Stimulated activated CD4-positive, alpha-beta T cell treated with anti-CD3 and anti-CD28 coated beads, Interleukin-4, amount 100 ng/mL, for 24 hours (primary cell): ENCODE results near the gene CA5A.
"Not testable (repeated sequence)": the region's sequence is repeated elsewhere in the genome, so short reads cannot be mapped to it uniquely, and the experiment has no call there.

Experiments
- DNase-seq: peaks from one replicate; pipeline ENCODE4 v3.0.0-alpha.2; 2020

The CA5A gene

DNA sequence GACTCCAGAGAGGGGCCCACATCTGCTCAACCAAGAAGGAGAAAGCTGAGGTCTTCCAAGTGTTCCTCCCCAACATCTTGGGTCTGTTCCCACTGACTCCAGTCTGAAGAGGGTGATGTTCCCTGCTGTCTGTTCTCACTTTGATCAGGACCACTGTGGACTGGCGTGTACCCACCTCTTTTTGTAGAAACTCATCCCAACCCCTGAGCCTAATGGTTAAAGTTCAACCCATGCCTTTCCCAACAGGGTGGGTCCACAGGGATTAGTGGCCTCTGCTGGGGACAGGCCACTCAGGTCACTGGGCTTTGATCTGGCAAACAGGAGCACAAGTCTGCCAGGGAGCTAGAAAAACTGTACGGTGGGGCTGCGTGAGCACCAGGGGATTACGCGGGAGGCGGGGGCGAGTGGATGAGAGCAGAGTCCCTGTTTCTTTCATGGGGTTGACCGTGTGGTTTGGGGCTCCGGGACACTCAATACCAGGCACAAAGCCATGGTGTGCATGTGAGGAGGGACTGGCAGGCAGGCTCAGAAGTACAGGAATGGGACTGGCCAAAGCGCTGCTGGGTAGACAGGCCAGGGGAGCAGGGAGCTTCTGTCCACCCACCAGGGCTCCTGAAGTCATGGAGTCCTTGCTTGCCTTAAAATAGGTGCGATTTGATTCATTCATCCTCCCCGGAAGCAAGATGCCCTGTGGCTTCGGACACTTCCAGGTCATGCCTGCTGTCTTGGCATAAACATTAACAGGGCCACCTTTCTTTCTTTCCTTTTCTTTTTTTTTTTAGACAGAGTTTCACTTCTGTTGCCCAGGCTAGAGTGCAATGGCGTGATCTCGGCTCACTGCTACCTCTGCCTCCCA, at the start of gene CA5A:
Gene CA5A (minus strand): TSS at position 155 of the 856 bp plus-strand sequence. CDS start 79 bp downstream, at position 76.
- DNase-seq: no peak

GRCh38 chr16:87985493-87985892, 49.2 kb upstream of the CA5A start:
- DNase-seq: not testable (repeated sequence)

GRCh38 chr16:87984632-87985267, 48.4 kb upstream of the CA5A start:
- DNase-seq: no peak

- DNase-seq: not testable (repeated sequence)
These were observed 47.9 kb upstream of the CA5A start for GRCh38 chr16:87984180-87984579.

DNA sequence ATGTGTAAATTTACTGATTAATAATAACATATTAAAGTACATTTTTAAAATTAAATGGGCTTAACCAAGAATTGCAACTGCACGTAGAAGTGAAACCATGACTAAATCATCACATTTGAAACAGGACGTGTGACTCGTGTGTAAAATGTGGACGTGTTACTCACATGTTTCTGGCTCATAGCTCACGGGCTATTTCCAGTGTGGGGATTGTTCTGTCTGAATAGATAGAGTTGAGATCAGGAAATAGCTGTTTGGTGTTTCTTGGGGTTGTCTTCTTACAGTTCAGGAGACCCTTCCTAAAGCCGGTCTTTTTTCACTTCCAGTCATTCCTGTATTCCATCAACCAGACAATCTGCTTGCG, 47.4 kb upstream of the CA5A start:
- peak; percentile 52 for DNase-seq

- DNase-seq: not testable (repeated sequence)
These were observed 46.9 kb upstream of the CA5A start for GRCh38 chr16:87983072-87983736.

- DNase-seq: no peak
These were observed 46.3 kb upstream of the CA5A start for GRCh38 chr16:87982581-87983041.

DNA sequence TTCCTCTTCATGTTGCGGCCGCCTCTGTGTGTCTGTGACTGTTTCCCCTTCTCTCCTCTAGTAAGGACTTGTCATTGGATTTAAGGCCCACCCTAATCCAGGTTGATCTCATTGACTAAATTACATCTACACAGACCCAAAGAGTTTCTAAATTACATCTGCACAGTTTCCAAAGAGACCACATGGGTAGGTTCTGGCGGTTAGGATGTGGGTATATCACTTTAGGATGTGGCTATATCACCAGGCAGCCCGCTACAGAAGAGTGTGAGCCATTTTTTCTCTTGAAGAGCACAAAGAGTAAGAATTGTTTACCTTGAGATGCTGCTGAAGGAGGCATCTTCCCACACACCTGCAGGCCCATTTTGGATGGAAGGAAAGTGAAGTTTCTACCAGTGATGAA, 45.0 kb upstream of the CA5A start:
- DNase-seq: peak; percentile 33

DNA sequence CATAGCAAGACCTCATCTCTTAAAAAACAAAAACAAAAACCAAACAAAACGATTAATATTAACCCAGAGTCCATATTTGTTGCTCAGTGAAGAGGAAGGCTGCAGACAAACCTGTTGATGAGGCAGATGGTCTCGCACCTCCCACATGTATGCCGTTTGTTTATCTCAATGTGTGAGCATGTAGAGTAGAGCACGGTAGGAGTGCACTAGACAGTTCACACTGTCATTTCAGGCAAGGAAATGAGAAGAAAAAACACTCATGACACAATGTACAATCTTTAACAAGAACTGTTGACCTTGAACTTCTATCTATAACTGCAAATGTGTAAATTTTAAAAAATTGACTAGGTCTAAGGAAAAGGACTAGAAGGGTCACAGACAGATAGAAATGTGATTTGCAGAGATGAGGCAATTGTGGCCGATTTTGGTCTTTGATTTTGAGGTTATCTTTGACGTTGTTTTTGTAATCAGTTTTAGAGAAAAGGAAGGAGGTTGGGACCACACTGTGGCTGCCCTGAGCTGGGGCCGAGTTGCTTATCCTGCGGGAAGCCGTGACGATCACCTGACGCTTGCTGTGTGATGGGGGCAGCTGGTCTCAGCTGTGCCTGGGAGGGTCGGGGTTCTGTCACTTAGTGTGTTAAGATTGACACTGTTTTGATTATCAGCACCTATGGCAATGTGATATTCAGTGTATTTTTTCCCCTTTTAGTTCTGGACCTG, 43.7 kb upstream of the CA5A start:
- DNase-seq: not testable (repeated sequence)

GRCh38 chr16:87979352-87979751, 43.0 kb upstream of the CA5A start:
- no peak for DNase-seq

DNA sequence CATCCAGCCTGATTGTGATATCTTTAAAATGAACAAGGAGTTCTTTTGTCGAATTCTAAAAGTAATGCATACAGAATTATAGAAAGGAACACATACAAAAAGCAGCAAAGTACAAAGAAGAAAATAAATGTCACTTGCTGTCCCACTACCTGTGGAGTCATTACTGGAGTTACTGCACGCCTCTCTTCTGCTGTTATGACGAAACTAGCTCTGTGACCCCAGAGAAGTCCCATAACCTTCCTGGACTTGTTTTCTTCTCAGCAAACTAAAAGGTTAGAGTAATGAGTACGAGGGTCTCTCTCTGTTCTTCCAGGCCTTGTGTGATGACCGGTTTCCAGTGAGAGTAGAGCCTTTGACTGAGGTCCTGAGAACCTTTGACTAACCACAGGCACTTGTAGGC, 41.8 kb upstream of the CA5A start:
- DNase-seq: no peak

- no peak for DNase-seq
These were observed 40.3 kb upstream of the CA5A start for GRCh38 chr16:87976665-87977064.

GRCh38 chr16:87974178-87974577, 37.8 kb upstream of the CA5A start:
- DNase-seq: no peak

DNA sequence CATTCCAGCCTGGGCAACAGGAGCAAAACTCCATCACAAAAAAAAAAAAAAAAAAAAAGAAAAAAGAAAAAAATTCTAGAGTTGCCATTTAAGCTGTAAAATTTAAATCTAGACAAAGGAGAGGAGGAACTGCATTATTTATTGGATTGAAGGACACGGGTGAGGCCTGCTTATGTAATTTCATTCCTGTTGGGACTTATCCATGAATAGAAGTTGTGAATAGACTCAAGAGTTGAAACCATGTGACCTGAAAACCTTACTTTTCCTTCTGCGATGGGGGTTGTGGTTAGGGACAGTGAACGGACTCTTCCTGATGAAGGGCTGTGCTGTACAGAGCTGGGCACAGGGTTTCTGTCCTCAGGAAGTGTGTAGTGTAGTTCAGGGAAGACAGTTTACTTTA, 37.4 kb upstream of the CA5A start:
- no peak for DNase-seq

GRCh38 chr16:87971933-87972332, 35.6 kb upstream of the CA5A start:
- no peak for DNase-seq

DNA sequence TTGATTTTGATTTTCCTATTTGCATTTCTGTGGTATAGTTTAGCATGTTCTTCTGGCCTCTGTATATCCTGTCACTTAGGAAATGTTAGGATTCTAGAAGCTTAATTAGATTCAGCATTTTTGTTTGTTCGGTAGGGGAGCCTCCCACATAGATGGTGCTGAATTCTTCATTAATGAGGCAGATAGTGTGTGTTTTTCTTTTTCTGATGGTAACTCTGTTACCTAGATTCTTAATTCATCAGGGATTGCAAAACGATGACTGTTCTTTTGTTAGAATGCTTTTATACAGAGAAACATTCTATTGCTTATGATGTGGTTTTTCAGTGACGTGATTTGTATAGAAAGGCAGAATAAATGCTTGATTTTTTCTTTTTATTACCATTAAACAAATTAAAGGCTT, 33.9 kb upstream of the CA5A start:
- DNase-seq: no peak

- no peak for DNase-seq
These were observed 32.2 kb upstream of the CA5A start for GRCh38 chr16:87968541-87968940.

GRCh38 chr16:87966685-87967185, 30.4 kb upstream of the CA5A start:
- DNase-seq: no peak

DNA sequence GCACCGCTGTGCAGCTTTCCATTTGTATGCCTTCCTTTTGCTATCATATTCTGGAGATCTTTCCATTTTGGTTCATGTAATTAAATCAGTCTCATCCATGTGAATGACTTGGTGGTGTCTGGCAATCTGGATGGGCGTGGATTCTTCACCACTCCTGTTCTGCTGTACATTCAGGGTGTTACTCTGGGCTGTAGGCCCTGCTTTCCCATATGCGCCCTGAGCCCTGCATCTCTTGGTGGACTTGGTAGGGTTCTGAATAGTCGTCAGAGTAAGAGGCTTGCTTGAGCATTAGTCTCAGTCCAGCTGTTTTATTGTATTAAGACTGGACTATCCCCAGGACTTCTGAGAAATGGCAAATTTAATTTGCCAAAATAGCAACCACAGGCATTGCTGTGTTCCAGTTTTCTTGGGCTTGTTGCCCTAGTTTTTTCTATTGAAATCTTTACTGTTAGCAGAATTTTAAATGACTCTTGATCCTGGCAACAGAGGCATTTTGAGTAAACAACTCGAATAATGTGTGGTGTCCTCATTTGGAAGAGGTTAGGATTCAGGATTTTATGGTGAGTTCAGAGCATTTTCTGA, 29.8 kb upstream of the CA5A start:
- no peak for DNase-seq

DNA sequence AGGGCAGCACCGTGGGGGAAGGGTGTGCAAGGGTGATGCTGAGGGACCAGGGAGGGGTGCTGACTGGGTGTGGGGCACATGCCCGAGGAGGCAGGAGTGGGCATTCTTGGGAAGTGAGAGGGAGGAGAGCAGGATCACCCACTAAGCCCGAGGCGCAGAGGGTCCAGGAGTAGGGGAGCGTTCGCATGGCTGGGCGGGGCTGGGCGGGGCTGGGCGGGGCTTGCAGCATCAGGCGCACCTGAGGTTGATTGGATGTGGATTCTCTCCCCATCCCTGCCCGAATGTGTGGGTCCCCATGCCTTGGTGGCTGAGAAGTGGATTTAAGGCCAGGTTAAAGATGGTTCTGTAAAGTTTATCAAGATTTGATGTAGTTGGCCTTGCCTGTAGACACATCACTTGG, 29.1 kb upstream of the CA5A start:
- no peak for DNase-seq

DNA sequence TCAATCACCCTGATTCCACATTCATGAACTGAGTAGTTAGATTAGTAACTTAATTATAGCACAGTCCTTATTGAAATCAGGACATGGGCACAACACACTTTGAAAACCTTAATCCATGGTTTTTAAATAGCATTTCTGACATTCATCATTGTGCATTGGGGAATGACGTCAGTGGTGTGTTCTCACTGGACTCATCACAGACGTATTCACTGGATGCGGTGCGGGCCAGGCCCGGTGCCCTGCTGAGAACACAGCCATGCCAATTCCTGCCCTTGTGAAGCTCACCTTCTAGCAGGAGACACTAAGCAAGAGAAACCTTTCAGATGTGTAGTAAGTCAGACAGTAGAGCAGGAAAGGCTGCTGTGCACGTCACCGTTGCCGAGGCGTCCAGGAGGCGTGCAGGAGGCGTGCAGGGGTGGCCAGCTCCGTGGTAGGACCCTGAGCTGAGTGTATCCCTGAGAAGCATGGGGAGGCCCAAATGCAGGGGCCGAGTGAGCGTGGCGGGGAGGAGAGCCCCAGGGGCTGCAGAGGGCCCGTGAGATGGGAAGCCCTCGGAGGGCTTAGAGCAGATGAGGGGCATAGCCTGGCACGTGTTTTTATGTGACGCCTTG, 27.8 kb upstream of the CA5A start:
- DNase-seq: no peak

DNA sequence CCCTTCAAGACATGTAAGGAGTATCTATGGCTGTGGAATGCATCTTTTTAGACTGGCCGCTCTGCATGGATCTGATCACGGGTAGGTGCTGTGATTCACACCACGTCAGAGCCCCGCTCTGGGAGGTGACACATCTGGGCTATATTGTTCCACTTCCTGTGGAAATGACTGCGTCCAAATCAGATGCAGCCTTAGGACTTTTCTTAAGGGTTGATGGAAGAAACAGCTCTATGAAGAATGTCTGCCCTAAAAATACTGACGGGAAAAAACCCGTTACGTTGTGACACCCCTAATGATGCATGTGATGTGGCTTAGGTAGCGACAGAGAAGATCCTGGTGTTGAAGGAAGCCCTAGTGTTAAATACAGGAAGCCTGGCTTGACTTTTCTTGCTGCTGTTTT, 27.1 kb upstream of the CA5A start:
- DNase-seq: peak; percentile 79
